GM19372 (cell line): ENCODE results near the gene ZNF469.

Experiments
- ATAC-seq: cut with Tn5 transposase; IDR thresholded peaks from one replicate; pipeline ENCODE4 v1.9.1; 2021; ENCODE audit warnings: mild to moderate bottlenecking, low read depth, moderate library complexity; ENCODE audit not compliant: unreplicated experiment

The ZNF469 gene, protein sequence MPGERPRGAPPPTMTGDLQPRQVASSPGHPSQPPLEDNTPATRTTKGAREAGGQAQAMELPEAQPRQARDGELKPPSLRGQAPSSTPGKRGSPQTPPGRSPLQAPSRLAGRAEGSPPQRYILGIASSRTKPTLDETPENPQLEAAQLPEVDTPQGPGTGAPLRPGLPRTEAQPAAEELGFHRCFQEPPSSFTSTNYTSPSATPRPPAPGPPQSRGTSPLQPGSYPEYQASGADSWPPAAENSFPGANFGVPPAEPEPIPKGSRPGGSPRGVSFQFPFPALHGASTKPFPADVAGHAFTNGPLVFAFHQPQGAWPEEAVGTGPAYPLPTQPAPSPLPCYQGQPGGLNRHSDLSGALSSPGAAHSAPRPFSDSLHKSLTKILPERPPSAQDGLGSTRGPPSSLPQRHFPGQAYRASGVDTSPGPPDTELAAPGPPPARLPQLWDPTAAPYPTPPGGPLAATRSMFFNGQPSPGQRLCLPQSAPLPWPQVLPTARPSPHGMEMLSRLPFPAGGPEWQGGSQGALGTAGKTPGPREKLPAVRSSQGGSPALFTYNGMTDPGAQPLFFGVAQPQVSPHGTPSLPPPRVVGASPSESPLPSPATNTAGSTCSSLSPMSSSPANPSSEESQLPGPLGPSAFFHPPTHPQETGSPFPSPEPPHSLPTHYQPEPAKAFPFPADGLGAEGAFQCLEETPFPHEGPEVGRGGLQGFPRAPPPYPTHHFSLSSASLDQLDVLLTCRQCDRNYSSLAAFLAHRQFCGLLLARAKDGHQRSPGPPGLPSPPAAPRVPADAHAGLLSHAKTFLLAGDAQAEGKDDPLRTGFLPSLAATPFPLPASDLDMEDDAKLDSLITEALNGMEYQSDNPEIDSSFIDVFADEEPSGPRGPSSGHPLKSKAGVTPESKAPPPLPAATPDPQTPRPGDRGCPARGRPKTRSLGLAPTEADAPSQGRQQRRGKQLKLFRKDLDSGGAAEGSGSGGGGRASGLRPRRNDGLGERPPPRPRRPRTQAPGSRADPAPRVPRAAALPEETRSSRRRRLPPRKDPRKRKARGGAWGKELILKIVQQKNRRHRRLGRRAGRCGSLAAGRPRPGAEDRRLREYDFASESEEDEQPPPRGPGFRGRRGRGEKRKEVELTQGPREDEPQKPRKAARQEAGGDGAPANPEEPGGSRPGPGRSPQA (N-terminal part only)

DNA sequence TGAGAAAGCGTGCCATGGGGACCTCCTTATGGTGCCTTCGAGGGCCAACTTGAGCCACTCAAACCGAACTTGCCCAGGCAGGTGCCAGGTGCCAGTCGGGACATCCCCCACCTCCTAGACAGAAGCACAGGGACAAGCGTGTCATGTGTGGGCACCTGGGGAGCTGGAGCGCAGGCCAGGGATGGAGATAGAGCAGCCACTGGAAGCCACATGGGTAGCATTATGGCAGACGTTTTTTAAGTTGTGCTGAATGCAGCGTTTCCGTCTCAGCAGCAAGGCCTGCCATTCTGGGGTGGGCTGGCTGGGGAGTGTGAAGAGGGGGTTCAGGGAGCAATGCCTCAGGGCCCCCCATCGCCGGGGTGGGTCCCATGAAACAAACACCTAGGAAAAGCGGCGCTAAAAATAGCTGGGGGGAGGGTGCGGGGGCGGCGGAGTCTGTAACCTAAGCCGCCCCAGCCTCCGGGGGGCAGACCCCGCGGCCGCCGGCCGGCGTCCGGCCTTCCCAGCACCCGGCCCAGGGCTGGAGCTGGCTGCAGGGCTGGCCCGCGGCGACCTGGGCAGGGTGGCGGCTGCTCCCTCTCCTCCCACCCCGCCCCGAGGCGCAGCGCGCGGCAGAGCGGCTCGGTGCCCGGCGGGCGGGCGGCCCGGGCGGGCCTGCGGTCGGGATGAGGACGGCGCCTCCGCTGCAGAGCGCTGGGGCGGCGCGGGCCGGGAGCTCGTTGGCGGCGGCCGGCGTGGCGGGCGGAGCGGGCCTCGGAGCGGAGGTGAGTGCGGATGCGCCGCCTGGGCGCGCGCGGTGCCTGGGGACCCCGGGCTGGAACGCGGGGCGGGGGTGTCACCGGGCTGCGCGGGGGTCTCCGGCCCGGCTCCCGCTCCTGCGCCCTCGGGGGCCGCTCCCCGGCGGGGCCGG, at the start of gene ZNF469:
ZNF469 (plus strand) TSS at position 469 of the 910 bp plus-strand sequence. CDS start 44,512 bp downstream, outside the sequence.
- no peak for ATAC-seq

DNA sequence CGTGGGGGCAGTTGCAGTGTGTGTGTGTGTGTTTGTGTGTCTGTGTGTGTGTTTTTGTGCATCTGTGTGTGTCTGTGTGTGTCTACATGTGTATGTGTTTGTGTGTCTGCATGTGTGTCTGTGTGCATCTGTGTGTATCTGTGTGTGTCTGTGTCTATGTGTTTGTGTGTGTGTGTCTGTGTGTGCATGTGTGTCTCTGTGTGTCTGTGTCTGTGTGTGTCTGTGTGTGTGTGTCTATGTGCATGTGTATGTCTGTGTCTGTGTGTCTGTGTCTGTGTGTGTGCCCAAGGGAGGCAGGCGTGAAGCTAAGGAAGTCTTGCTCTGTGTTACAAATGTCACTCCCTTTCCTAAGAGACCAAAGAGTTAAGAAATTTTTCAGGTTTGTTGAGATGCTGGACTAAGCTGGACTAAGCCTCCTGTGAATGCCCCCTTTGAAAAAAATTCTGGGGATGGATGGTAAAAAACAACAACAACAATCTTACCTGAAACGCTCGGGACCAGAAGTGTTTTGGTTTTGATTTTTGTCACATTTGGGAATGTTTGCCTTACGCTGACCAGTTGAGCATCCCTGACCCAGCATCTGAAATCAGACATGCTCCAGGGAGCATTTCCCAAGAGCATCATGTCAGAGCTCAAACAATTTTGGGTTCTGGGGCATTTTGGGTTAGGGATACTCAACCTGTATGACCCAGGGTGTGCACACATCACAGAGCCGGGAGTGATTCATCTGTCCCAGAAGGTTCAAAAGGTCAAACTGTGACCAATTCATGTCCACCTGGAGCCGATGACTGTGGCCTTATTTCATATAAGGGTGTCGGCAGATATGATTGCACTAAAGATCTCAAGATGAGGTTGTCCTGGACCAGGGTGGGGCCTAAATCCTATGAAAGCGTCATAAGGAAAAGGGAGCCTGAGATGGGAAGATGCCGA, 48.6 kb upstream of the ZNF469 start:
- no peak for ATAC-seq

DNA sequence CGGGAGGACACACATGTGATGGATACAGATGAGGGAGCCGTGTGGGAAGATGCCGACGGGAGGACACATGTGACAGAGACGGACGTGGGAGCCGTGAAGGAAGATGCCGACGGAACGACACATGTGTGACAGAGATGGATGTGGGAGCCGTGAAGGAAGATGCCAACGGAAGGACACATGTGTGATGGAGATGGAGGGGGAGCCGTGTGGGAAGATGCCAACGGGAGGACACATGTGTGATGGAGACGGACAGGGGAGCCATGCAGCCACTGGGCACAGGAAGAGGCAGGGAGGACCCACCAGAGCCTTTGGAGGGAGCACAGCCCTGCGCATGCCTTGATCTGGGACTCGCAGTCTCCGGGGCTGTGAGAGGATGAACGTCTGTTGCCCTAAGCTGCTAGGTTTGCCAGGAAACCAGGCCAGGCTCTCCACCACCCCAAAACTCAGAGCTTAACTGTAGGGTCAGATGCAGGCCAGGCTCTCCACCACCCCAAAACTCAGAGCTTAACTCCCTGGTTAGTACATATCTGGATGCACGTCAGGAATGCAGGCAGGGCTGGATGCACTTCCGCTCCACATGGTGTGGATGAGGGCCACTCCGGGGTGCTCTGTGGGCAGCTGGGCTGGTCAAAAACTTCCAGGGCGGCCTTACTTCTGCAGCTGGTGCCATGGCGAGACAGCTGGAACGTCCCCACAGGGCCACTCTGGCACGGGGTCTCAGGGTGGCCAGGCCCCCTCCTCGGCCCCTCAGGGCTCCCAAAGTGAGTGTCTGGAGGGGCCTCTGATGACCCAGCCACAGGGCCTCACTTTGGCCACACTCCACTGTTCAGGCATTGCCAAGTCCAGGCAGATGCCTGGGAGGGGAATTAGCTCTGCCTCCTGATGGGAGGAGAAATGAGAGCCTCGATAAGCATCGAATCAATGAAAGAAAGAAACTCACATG, 47.7 kb upstream of the ZNF469 start:
- no peak for ATAC-seq

DNA sequence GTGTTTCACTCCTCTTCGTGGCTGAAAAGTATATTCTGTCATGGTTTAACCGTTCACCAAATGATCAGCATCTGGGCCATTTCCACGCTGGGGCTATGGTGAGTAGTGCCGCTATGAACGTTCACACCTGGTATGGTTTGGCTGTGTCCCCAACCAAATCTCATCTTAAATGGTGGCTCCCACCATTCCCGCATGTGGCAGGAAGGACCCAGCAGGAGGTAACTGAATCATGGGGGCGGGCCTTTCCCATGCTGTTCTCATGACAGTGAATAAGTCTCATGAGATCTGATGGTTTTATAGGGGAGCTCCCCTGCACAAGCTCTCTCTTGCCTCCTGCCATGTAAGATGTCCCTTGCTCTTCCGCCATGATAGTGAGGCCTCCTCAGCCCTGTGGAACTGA, 45.7 kb upstream of the ZNF469 start:
- ATAC-seq = no peak

DNA sequence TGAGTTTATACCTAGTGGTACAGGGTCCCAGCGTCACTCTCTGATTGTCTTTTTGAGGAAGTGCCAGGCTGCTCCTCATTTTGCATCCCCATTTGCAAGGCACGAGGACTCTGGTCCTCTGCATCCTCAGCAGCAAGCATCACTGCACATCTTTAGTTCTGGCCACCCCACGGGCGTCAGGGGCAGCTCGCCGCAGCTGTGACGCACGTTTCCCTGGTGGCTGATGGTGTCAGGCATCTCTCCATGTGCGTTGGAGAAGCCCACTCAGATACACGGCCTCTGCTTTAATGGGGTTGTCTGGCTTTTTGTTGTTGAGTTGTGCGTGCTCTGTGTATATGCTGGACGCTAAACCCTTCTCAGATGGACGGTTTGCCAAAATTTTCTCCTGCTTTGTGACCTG, 45.2 kb upstream of the ZNF469 start:
- no peak for ATAC-seq

DNA sequence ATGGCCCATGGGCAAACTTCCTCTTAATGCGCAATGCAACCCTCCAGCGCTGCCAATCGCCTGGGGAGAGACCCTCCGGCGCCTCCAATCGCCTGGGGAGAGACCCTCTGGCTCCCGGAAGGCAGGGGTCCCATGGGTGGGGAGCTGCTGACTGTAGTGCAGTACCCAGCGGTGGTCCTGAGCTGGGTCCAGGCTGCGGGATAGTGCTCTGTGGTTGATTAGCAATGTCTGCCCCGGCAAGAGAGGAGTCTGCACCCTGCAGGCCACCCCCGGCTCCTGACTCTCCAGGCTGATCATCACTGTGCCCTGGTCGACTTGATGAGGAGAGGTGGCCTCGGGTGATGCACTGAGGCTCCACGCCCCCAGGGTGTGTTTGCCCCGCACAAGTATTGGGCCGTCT, 44.6 kb upstream of the ZNF469 start:
- ATAC-seq = no peak

DNA sequence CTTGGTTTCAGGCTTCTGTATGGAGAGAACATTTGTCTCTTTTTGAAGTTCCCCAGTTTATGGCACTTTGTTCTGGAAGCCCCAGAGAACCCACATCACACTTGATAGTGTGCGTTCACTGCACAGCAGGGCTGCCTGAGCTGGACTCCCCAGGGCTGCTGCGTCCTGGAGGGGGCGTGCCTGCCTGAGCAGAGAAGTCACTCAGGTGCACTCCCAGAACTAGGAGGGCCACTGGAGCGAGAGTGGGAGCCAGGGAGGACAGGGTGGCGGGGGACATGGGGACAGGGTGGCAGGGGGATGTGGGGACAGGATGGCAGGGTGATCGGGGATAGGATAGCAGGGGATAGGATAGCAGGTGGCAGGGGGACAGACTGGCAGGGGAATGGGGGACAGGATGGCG, 43.9 kb upstream of the ZNF469 start:
- ATAC-seq = no peak

DNA sequence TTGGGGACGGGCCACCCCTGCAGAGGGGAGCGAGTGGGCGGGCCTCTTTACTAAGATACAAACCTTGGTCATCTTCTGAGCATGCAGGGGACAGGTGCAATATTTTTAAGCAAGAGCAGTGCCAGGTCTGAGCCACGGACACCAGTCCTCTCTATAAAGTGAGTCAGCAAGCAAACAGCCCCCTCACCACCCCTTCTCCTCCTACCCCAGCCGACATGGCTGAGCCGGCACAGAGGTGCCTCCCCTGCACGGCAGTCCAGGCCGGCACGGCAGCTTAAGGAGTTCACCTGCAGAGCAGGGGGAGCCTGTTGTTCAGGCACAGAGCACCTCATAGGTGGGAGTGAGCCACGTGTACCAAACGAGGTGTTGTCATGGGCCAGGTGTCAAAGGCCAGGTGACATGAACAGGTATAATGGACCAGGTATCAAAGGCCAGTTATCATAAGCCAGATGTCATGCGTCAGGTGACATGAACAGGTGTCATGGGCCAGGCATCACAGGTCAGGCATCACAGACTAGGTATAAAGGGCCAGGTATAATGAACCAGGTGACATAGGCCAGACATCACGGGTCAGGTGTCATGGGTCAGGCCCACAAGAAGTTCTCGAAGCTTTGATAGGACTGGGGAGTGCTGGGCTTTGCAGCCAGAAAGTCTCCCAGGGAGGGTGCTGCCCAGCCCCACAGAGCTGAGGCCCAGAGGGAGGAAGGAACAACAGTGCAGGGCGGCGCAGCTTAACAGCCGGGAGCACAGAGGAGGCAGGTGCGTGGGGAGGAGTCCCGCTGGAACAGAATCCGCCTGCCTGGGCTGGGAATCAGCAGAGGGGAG, 42.6 kb upstream of the ZNF469 start:
- ATAC-seq = no peak

DNA sequence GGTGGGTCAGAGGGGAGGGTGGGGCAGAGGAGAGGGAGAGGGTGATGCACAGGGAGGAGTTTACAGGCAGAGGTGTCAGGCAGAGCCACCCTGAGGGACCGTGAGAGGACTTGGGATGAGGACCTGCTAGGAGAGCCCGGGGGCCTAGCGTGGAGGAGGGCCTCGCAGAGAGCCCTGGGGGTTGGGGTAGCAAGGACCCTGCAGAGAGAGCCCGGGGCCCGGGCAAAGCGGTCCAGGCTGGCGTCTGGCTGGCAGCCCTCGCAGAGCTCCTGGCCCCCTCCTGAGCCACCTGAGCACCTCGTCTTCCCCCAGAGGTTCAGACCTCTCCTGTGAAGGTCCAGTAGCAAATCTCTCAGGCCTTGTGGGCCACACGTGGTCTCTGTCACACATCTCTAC, 42.0 kb upstream of the ZNF469 start:
- no peak for ATAC-seq

DNA sequence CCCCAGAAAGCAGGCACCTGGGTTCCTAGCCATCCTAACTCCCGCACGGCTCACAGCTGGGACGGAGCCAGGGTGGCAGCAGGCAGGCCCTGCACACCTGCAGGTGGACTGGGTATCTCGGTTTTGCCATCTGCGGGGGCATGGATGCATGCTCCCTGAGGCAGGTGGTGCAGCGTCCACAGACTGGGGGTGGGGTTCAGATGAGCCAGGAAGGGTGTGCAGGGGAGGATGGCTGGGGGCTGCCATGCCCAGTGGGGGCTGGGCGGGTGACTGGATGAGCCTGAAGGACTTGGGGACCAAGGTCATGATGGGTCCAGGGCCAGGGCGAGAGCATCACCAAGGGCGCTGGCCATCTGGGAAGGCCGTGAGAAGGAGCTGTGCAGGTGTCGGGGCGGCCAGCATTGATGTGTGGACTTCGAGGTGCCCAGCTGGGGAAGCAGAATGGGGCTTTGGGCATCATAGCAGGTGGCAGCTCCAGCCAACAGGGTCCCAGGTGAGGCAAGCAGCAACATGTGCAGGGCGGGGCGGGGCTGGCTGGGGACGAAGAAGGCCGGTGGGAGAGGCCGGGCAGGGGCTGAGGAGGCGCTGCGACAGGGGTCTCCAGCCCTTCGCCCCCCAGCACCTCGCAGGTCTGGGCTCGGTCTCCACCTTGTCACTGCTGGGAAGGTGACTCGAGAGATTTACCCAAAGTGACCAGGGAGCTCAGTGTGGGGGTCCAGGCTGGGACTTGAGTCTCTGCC, 41.0 kb upstream of the ZNF469 start:
- no peak for ATAC-seq

DNA sequence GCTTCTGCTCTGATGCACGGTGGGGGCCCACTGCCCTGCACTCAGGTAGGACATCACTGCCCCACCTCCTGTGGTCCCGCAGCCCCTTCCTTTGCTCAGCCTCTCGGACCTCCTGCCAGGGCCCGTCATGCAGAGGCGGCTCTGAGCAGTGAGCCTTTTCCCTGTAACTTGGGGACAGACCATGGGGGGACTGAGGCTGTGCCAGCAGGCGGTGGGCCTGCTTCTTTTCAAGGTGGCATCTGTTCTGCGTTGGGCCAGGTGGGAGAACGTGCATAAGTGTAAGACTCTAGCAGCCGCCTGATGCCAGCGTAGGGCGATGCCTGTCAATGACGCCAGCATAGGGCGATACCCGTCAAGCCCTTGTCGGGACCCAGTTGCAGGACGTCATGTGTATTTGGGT, 40.3 kb upstream of the ZNF469 start:
- ATAC-seq = no peak

DNA sequence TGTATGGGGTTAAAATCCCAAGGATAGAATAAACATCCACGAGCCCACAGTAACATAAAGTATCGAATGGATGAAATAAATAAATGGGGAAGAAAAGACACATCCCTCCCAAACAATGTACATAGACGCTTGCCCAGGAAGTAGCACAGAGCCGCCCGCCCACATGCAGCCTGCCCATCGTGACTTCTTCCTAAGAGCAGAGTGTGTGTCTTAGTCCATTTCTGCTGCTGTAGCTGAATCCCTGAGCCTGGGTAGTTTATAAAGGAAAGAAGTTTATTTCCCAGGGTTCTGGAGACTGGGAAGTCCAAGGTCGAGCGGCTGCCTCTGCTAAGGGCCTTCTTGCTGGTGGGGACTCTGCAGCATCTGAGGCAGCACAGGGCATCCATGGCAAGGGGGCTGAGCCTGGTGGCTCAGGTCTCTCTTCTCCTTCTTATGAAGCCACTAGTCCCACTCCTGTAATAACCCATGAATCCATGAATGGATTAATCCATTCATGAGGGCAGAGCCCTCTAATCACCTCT, 39.4 kb upstream of the ZNF469 start:
- no peak for ATAC-seq

DNA sequence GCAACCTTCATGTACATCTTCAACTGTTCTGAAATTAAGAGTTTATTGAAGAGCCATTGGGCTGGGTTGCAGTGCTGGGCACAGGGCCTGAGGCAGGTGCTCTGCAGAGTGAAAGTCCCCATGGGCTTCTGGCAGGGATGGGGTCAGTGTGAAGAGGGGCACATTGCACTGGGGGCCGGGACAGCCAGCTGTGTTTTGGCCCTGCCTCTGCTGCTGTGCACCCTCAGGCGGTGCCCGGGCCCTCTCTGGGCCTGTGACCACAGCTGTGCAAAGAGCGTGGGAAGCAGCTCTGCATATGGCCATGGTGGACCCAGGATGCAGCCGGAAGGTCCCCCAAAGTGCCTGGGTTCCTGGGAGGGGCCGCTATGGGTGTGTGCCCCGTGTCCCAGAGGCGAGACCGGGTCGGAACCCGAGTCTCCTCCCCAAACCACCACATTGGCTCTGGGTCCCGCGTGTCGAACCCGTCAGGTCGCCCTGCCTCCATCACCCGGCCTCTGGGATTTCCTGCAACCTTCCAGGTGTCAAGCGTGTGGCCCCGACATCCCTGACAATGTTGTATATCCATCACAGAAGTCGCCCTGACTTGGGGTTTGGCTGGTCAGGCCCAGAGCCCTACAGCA, 38.2 kb upstream of the ZNF469 start:
- no peak for ATAC-seq

DNA sequence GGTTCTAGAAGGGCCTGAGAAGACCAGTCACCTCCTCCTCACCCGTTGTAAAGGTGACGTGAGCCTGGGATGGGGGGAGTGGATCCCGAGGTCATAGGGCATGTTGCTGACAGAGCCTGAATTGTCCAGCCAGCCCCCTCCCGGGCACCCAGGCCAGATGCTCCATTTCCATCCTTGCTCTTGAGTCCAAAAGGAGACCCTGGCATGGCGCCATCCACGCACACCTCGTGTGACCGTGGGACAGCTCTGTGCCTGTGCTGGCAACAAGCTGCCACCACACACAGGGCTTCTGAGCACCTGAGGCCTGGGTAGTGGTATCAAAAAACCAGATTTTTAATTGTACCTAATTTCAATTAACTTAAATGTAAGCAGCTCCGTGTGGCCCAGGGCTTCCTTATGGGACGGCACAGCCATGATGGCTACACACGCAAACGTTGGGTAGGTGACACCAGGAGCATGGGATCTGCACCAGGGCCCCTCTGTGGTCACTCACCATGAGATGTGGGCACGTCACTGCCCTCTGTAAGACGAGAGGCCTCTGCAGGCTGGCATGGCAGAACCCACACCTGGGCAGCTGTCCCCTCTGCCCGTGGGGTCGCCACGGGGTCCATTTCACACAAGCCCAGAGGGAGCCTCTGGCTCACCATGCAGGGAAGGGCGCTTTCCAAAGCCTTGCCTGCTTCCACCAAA, 37.6 kb upstream of the ZNF469 start:
- ATAC-seq = no peak
